ENCODE results near the gene GRM1.

GRCh38 chr6:146050168-146050567 lies 21.3 kb downstream of the GRM1 start:
- TF ChIP-seq CTCF (IDR thresholded peaks at IDR 0.05; ENCODE audit: low read depth, low read length) (no peak), EZH2phosphoT487 (IDR thresholded peaks at IDR 0.05; ENCODE audit: low read depth) (no peak)

All from OCI-LY3 (cell line).